ENCODE measurements around the gene ATL2. TPM values are rescaled to one million over a fixed set of nuclear protein-coding genes. Genes with fewer than 3 reads are reported as not detected.
A peak's percentile ranks its signal among the peaks of the same experiment; 100 is the strongest.

ATL2 gene
- total RNA-seq, 1 experiment from 2014 or later: 66.7 TPM

DNA sequence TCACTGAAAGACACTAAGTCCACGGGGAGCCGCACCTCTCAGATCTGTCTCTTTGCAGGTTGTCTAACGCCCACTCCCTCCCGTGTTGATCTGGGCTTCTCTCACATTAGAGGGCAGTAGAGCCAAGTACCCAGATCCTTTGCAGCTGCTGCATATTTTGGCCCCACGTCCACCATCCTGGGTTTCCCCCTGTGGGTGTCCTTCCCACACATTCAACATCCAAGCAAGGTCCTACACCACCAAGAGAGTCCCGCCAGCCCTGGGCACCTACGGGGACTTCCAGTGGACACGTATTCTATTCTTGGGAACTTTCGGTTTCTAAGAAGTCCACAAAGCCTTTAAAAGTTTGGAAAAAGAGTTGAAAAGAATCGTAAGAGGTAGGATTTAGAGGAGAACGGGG is 116.6 kb downstream of the ATL2 start:
- Mint-ChIP-seq H3K36me3 (ENCODE audit: insufficient read depth in 1 of 3, low read depth in 3 of 3) (no peaks in the 10 kb centered on the region), H3K4me3 (no peak overlapping the region), H3K27ac (peak overlapping the region in 2 of 3 experiments; percentile 50 to 67; a peak in 2 of 7 replicates), H3K9me3 (no peaks in the 10 kb centered on the region), H3K4me1 (peaks cover 11 to 13% of the 10 kb centered on the region in 2 experiments), H3K27me3 (ENCODE audit: low read depth) (peaks cover 12% of the 10 kb centered on the region)
- Histone ChIP-seq H3K4ac (ENCODE audit: low read depth, low read length) (no peak overlapping the region), H2AK5ac (ENCODE audit: insufficient read length, low read length) (no peak overlapping the region), H4K20me1 (ENCODE audit: control insufficient read depth, insufficient read depth, insufficient read length) (no peaks in the 10 kb centered on the region), H3K4me2 (ENCODE audit: insufficient read depth, insufficient read length, low read length) (no peak overlapping the region), H3K79me1 (ENCODE audit: insufficient read depth, low read depth, low read length, poor library complexity, severe bottlenecking) (no peaks in the 10 kb centered on the region), H4K5ac (ENCODE audit: insufficient read length, low read depth, low read length) (no peak overlapping the region), H3K79me2 (ENCODE audit: insufficient read depth, low read length) (no peaks in the 10 kb centered on the region), H3K27me3 (ENCODE audit: insufficient read depth, low read length) (no peaks in the 10 kb centered on the region), H3K9ac (ENCODE audit: extremely low read depth, insufficient read length, low read length) (no peak overlapping the region), H3K27ac (ENCODE audit: insufficient read length, low read depth, low read length) (no peak overlapping the region), H3K4me1 (ENCODE audit: insufficient read depth, low read length) (no peaks in the 10 kb centered on the region), H3K56ac (ENCODE audit: insufficient read length, low read depth, low read length) (no peak overlapping the region), H2BK120ac (ENCODE audit: low read depth, low read length, poor library complexity, severe bottlenecking) (no peak overlapping the region), H2BK15ac (ENCODE audit: low read depth, low read length) (no peak overlapping the region), H4K91ac (ENCODE audit: insufficient read length, low read depth, low read length) (no peak overlapping the region), H3K23ac (ENCODE audit: insufficient read length, low read depth, low read length) (no peak overlapping the region), H3K23me2 (ENCODE audit: insufficient read length, low read depth, low read length, poor library complexity, severe bottlenecking) (no peaks in the 10 kb centered on the region), H3K18ac (ENCODE audit: insufficient read length, low read depth, low read length) (no peak overlapping the region), H2BK12ac (ENCODE audit: insufficient read length, low read depth, low read length) (no peak overlapping the region), H3T11ph (ENCODE audit: low read length) (no peak overlapping the region), H2BK5ac (ENCODE audit: insufficient read length, low read length) (no peak overlapping the region), H3K9me3 (ENCODE audit: control insufficient read depth, low read depth, low read length) (no peaks in the 10 kb centered on the region), H3K14ac (ENCODE audit: insufficient read depth, low read length) (no peak overlapping the region), H2AFZ (ENCODE audit: low read length) (no peak overlapping the region), H4K8ac (replicated peaks; ENCODE audit: insufficient read length, low read depth, low read length) (no peak overlapping the region), H2BK20ac (ENCODE audit: low read depth, low read length, poor library complexity, severe bottlenecking) (no peak overlapping the region)
- WGBS (ENCODE audit: extremely low coverage, insufficient read length, low lambda C conversion rate): no CpG with 5 or more reads among the region's 11 CpGs
- no peak for DNase-seq
- TF ChIP-seq, protein P1, sequence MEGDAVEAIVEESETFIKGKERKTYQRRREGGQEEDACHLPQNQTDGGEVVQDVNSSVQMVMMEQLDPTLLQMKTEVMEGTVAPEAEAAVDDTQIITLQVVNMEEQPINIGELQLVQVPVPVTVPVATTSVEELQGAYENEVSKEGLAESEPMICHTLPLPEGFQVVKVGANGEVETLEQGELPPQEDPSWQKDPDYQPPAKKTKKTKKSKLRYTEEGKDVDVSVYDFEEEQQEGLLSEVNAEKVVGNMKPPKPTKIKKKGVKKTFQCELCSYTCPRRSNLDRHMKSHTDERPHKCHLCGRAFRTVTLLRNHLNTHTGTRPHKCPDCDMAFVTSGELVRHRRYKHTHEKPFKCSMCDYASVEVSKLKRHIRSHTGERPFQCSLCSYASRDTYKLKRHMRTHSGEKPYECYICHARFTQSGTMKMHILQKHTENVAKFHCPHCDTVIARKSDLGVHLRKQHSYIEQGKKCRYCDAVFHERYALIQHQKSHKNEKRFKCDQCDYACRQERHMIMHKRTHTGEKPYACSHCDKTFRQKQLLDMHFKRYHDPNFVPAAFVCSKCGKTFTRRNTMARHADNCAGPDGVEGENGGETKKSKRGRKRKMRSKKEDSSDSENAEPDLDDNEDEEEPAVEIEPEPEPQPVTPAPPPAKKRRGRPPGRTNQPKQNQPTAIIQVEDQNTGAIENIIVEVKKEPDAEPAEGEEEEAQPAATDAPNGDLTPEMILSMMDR (conservative IDR thresholded peaks at IDR 0.05): no peak

Data from H9 (cell line).